ENCODE data around the gene ICAM2. TPM values are rescaled to one million over a fixed set of nuclear protein-coding genes. Genes with fewer than 3 reads are reported as not detected.

ICAM2 gene
- total RNA-seq, 6 donors from 2014 or later, result 27.2 to 114 (median 82.0) TPM

DNA sequence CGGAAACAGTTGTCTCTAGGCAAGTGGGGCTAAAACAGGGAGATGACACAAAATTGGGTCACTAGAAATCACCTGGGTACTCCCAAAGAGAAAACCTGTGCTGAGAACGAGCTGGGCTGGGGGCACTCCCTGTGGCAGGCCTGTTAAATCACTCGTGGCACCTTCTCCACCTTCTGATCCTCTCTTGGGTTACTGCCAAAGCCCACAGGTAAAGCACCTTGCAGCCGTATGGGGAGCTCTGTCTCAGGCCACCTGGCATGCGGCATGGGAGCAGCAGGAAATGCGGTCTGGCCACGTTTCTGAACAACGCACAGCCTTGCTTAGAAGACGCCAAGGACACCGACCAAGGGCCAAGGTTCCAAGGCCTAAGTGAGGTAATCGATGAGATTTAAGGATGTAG lies 21.5 kb upstream of the ICAM2 start:
- no peak for TF ChIP-seq POLR2AphosphoS5 (IDR thresholded peaks at IDR 0.05)
- TF ChIP-seq POLR2A (IDR thresholded peaks at IDR 0.05), result no peak
- DNase-seq (no peak), ATAC-seq (ENCODE audit: low FRiP score in 2 of 2) (no peak)
- Histone ChIP-seq H3K9me3 (no peaks in the 10 kb centered on the region), H3K27me3 (no peaks in the 10 kb centered on the region), H3K36me3 (peaks cover 33 to 75% (median 62%) of the 10 kb centered on the region in 4 donors), H3K27ac (no peak overlapping the region), H3K4me1 (no peaks in the 10 kb centered on the region), H3K4me3 (no peak overlapping the region)
- 68 to 73% methylated on average over 10 to 11 of the region's 11 CpGs for WGBS, 2 donors

DNA sequence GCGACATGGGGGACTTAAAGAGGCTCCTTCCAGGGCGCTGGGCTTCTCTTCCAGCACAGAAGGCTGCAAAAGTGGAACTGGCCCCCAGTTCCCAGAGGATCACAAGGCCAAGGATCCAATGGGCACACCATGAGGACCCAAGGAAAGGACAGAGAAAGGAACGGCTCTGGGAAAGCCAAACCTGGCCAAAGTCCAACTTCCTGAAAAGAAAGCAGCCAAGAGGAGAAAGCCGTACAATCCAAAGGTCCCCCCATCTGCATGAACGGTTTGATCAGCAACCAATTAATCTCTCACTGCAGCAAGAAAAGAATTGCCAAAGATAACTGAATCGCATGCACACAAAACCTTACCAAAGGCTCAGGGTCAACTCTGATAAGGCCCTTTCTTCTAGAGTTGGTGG lies 19.8 kb upstream of the ICAM2 start:
- no peak overlapping the region for H3K27ac ChIP-seq
- TF ChIP-seq POLR2A (IDR thresholded peaks at IDR 0.05) (no peak), POLR2AphosphoS5 (IDR thresholded peaks at IDR 0.05) (no peak), EP300 (IDR thresholded peaks at IDR 0.05) (no peak)
- TF ChIP-seq, protein P1, sequence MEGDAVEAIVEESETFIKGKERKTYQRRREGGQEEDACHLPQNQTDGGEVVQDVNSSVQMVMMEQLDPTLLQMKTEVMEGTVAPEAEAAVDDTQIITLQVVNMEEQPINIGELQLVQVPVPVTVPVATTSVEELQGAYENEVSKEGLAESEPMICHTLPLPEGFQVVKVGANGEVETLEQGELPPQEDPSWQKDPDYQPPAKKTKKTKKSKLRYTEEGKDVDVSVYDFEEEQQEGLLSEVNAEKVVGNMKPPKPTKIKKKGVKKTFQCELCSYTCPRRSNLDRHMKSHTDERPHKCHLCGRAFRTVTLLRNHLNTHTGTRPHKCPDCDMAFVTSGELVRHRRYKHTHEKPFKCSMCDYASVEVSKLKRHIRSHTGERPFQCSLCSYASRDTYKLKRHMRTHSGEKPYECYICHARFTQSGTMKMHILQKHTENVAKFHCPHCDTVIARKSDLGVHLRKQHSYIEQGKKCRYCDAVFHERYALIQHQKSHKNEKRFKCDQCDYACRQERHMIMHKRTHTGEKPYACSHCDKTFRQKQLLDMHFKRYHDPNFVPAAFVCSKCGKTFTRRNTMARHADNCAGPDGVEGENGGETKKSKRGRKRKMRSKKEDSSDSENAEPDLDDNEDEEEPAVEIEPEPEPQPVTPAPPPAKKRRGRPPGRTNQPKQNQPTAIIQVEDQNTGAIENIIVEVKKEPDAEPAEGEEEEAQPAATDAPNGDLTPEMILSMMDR (IDR thresholded peaks at IDR 0.05), result no peak
- H3K4me3 ChIP-seq, result no peak overlapping the region
- no peaks in the 10 kb centered on the region for H3K27me3 ChIP-seq
- peaks cover 16 to 58% (median 45%) of the 10 kb centered on the region in 4 donors for H3K36me3 ChIP-seq
- ATAC-seq (ENCODE audit: low FRiP score in 2 of 2), result no peak
- no peaks in the 10 kb centered on the region for H3K4me1 ChIP-seq
- WGBS, 2 donors, result 69 to 72% methylated on average over 6 of the region's 6 CpGs
- no peak for DNase-seq
- H3K9me3 ChIP-seq, result no peaks in the 10 kb centered on the region

DNA sequence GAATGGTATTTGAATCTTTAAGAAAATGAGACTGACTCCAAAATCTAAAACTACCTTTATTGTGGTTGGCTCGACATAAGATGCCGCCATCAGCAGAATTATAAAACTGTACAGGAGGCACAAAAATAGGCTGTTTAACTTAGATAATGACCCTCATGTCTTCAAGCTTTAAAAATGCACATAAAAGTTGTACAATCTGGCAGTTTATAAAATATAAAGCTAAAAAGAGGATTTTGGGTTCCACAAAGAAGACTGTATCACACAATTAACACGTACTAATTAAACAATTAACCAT lies 18.6 kb upstream of the ICAM2 start:
- no peaks in the 10 kb centered on the region for H3K9me3 ChIP-seq
- no peak overlapping the region for H3K27ac ChIP-seq
- no peaks in the 10 kb centered on the region for H3K4me1 ChIP-seq
- TF ChIP-seq POLR2A (IDR thresholded peaks at IDR 0.05) (no peak), EP300 (IDR thresholded peaks at IDR 0.05) (no peak), POLR2AphosphoS5 (IDR thresholded peaks at IDR 0.05) (no peak)
- TF ChIP-seq, protein P1 (IDR thresholded peaks at IDR 0.05), result no peak
- peaks cover 5 to 47% (median 33%) of the 10 kb centered on the region in 4 donors for H3K36me3 ChIP-seq
- H3K4me3 ChIP-seq, result no peak overlapping the region
- H3K27me3 ChIP-seq, result no peaks in the 10 kb centered on the region
- 93 to 97% methylated on average over 3 of the region's 3 CpGs for WGBS, 2 donors
- ATAC-seq (ENCODE audit: low FRiP score in 2 of 2), result no peak
- no peak for DNase-seq

DNA sequence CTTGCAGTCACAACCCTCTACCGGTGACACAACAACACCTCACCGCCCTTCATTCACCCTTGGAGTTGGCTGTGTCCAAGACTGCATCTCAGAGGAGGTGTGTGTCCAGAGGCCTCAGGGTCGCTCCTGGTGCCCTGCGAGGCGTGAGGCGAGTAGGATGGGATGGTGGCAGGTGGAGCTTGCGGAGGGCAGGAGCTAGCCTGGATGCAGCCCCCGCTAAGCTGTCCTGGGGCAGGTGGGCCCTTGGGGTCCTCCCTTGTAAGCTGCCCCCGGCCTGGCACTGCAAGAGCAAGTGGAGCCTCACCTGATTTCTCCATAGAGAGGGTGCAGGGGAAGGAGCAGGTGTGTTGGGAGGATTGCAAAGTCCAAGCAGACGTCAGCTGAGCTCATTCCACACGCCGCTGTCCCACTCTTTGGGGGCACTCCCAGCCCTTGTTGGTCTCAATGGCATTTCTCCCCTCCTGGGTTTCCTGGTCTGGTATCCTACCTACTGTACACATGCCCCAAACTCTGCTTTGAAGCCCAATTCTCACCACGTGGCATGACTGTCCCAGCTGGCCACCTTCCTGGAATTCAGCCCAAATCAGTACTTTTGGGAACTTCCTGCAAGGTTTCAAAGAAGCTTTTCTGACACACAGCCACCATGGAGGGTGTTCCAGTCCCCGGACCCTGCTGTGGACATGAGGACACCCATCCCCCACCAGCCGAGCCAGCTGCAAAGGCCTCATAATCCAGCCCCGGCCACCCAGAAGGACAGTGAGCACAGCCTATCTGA lies 18.1 kb upstream of the ICAM2 start:
- no peak for TF ChIP-seq EP300 (IDR thresholded peaks at IDR 0.05)
- TF ChIP-seq POLR2A (IDR thresholded peaks at IDR 0.05), result no peak
- TF ChIP-seq, protein P1 (IDR thresholded peaks at IDR 0.05), result no peak
- no peak for TF ChIP-seq POLR2AphosphoS5 (IDR thresholded peaks at IDR 0.05)
- Histone ChIP-seq H3K27ac (no peak overlapping the region), H3K36me3 (peaks cover 0 to 41% (median 28%) of the 10 kb centered on the region in 4 donors), H3K27me3 (no peaks in the 10 kb centered on the region), H3K9me3 (no peaks in the 10 kb centered on the region), H3K4me1 (no peaks in the 10 kb centered on the region), H3K4me3 (no peak overlapping the region)
- ATAC-seq (ENCODE audit: low FRiP score in 2 of 2) (no peak), DNase-seq (peak in 1 of 2 donors; percentile 67)
- WGBS, 2 donors, result 88 to 90% methylated on average over 14 to 16 of the region's 16 CpGs

DNA sequence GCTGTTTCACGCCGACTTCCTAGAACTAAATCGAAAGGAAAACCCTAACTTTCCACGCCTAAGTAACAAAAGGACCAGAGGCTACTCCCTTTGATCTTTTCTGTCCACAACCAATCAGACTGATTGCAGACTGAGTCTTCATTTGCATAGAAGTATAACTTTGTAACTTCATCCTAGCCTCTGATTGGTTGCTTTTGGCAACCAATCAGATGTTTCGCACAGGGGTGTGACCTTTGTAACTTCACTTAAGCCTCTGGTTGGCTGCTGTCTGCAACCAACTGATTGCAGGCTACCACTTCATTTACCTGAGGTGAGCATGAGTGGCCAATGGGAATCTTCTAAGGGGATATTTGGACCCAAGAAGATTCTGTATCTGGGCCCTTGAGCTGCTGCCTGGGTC lies 17.4 kb upstream of the ICAM2 start:
- TF ChIP-seq POLR2AphosphoS5 (IDR thresholded peaks at IDR 0.05) (no peak), EP300 (IDR thresholded peaks at IDR 0.05) (no peak), POLR2A (IDR thresholded peaks at IDR 0.05) (no peak)
- TF ChIP-seq, protein P1 (IDR thresholded peaks at IDR 0.05), result no peak
- peaks cover 0 to 34% (median 21%) of the 10 kb centered on the region in 4 donors for H3K36me3 ChIP-seq

More for the DNA sequence above, 17.4 kb upstream of the ICAM2 start:
- H3K27me3 ChIP-seq, result no peaks in the 10 kb centered on the region
- no peak overlapping the region for H3K4me3 ChIP-seq
- ATAC-seq (ENCODE audit: low FRiP score in 2 of 2), result no peak
- no peak overlapping the region for H3K27ac ChIP-seq
- H3K4me1 ChIP-seq, result no peaks in the 10 kb centered on the region
- H3K9me3 ChIP-seq, result no peaks in the 10 kb centered on the region
- WGBS, 2 donors, result 87 to 99% methylated on average over 5 of the region's 5 CpGs
- DNase-seq, result no peak
